Measurements from ENCODE around the gene BCAS2. TPM values are rescaled to one million over a fixed set of nuclear protein-coding genes. Genes with fewer than 3 reads are reported as not detected.

BCAS2 gene
- 10 to 100 TPM; 32.2 to 47.7 (median 40.2) TPM for total RNA-seq
- polyA plus RNA-seq, result 10 to 100 TPM; 32.1 to 36.4 TPM
- long read RNA-seq, donor 1, transcript BCAS2-201 (7 exons, 1,299 nt), result major isoform, 81 of 89 reads
- long read RNA-seq, donor 1, partial matches to known transcripts, result 0 of 89 reads
- long read RNA-seq, donor 1, other reads (novel, unspliced or antisense), result 4 of 89 reads
- long read RNA-seq, donor 2, transcript BCAS2-201 (7 exons, 1,299 nt), result major isoform, 24 of 28 reads
- long read RNA-seq, donor 2, partial matches to known transcripts, result 0 of 28 reads
- long read RNA-seq, donor 2, other reads (novel, unspliced or antisense), result 0 of 28 reads
- long read RNA-seq, donor 3, transcript BCAS2-201 (7 exons, 1,299 nt), result major isoform, 26 of 33 reads
- long read RNA-seq, donor 3, partial matches to known transcripts, result 1 of 33 reads
- long read RNA-seq, donor 3, other reads (novel, unspliced or antisense), result 3 of 33 reads

DNA sequence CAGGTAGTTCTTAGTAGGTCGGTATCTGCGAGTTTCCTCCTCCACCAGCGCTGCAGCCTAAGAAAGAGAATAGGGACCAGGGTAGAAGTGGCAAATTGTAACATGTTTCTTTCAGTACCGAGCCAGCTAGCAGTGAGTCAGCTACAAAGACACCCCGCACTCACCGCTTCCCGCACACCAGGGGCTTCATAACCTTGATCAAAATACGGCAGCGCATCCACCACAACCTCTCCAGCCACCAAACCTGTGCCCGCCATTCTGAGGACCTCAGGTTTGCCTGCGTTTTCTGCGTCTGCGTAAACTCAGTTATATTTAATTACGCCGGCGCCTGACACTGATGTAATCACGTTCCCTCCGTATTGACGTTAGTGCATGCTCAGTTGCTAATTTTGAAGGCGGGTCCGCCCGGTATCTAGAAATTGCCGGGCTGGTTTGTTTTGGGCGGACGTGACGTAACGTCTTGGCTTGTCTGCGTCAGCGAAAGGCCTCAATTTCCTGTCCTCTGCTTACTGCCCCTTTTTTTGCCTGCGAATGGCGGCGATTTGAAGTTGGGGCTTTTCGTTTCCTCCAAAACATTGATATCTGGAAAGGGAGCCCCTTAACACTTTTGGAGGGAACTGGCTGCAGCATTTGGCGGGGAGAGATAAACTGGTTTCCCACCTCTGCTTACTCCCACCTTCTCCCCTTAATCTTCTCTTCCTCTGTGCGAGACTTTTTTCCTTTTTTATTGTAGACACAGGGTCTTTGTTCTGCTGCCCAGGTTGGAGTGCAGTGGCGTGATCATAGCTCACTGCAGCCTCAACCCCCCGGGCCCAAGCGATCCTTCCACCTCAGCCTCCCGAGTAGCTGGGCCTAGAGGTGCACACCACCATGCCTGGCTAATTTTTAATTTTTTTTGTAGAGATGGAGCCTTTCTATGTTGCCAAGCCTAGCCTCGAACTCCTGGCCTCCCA is at the start of gene BCAS2:
TSS of gene BCAS2 (minus strand) at position 281 of the 953 bp plus-strand sequence. CDS start at position 257, 24 bp downstream.
- TF ChIP-seq, protein P1, sequence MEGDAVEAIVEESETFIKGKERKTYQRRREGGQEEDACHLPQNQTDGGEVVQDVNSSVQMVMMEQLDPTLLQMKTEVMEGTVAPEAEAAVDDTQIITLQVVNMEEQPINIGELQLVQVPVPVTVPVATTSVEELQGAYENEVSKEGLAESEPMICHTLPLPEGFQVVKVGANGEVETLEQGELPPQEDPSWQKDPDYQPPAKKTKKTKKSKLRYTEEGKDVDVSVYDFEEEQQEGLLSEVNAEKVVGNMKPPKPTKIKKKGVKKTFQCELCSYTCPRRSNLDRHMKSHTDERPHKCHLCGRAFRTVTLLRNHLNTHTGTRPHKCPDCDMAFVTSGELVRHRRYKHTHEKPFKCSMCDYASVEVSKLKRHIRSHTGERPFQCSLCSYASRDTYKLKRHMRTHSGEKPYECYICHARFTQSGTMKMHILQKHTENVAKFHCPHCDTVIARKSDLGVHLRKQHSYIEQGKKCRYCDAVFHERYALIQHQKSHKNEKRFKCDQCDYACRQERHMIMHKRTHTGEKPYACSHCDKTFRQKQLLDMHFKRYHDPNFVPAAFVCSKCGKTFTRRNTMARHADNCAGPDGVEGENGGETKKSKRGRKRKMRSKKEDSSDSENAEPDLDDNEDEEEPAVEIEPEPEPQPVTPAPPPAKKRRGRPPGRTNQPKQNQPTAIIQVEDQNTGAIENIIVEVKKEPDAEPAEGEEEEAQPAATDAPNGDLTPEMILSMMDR (IDR thresholded peaks at IDR 0.05), result no peak
- TF ChIP-seq EP300 (IDR thresholded peaks at IDR 0.05) (peak; percentile 52), POLR2A (IDR thresholded peaks at IDR 0.05) (peak; percentile 93)
- Histone ChIP-seq H3K4me3 (peak within 1 kb of the TSS; percentile 77), H3K36me3 (no peaks in the 10 kb centered on the region), H3K27ac (peak within 1 kb of the TSS; percentile 68 to 90), H3K4me1 (ENCODE audit: insufficient read depth) (peaks cover 5% of the 10 kb centered on the region), H3K27me3 (no peaks in the 10 kb centered on the region), H3K9me3 (no peaks in the 10 kb centered on the region)
- intact Hi-C loops (cut with DNase I), result no loop called here
- peak; percentile 96 to 98 (median 97) for DNase-seq
- 5 to 7% (median 6%) methylated on average over 40 of the region's 40 CpGs for WGBS, 3 donors

DNA sequence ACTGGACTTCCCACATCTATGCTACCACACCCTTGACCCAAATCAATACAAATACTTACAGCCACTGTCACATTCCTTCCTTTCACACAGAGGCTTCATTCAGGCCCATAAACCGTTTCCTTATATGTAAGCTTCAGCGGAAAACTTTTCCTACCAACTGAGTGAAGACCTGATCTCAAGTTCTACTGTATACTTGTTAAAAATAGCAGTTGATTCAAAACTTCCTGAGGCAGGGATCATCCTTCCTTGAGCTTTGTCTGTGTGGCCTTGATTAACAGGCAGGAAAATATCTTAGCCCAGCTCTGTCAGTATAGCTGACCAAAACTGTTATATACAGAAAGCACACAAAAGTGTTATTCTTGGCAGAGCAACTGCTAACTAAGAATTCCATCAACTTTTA is 45.7 kb upstream of the BCAS2 start:
- H3K27ac ChIP-seq, result no peak overlapping the region
- 39 to 72% (median 69%) methylated on average over 2 of the region's 2 CpGs for WGBS, 3 donors
- no peaks in the 10 kb centered on the region for H3K9me3 ChIP-seq
- intact Hi-C loops (cut with DNase I), result no loop called here
- H3K4me1 ChIP-seq (ENCODE audit: insufficient read depth), result no peaks in the 10 kb centered on the region
- H3K27me3 ChIP-seq, result no peaks in the 10 kb centered on the region
- no peak for TF ChIP-seq EP300 (IDR thresholded peaks at IDR 0.05)
- TF ChIP-seq POLR2A (IDR thresholded peaks at IDR 0.05), result no peak
- TF ChIP-seq, protein P1 (IDR thresholded peaks at IDR 0.05), result no peak
- no peaks in the 10 kb centered on the region for H3K36me3 ChIP-seq
- DNase-seq, result no peak
- H3K4me3 ChIP-seq, result no peak overlapping the region

DNA sequence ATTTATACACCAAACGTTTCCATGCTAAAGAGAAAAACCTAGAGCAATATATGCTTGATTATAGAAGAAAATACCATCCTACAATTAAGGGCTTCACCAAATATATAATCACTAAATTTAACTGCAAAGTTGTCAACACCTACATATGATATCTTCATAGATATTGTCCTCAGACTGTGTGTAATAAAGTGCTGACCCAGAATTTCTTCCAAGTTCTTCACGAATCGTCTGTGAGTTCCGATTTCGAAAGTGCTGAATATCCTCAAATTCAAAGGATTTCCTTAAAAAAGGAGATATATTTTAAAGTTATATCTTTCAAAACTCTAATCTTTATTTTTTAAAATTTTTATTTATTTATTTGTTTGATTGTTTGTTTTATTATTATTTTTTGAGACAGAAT is 41.9 kb upstream of the BCAS2 start:
- Histone ChIP-seq H3K4me1 (ENCODE audit: insufficient read depth) (no peaks in the 10 kb centered on the region), H3K27ac (no peak overlapping the region), H3K9me3 (no peaks in the 10 kb centered on the region), H3K4me3 (no peak overlapping the region), H3K36me3 (no peaks in the 10 kb centered on the region), H3K27me3 (no peaks in the 10 kb centered on the region)
- intact Hi-C loops (cut with DNase I), result no loop called here
- no peak for DNase-seq
- WGBS, 3 donors, result 95 to 97% (median 96%) methylated on average over 5 of the region's 5 CpGs
- TF ChIP-seq EP300 (IDR thresholded peaks at IDR 0.05) (no peak), POLR2A (IDR thresholded peaks at IDR 0.05) (no peak)
- TF ChIP-seq, protein P1 (IDR thresholded peaks at IDR 0.05), result no peak

DNA sequence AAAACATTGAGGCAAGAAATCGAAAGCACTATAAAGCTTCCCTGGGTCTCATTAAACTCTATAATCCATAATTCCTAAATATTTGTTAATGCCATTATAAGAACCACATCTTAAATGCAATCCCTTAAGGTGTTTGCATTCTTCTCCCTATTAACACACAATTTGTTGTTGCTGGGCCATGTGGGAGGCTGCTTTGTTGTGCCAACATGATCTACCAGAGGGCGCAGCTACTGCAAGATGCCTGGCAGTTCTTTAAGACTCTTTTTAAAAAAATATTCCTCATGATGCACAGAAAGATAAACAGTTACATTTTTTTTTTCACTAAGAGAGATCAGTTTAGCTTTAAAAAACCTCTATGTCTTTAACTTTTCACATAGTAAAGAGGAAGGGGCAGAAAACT is 39.0 kb upstream of the BCAS2 start:
- no peaks in the 10 kb centered on the region for H3K36me3 ChIP-seq
- no peak overlapping the region for H3K27ac ChIP-seq
- no peaks in the 10 kb centered on the region for H3K4me1 ChIP-seq (ENCODE audit: insufficient read depth)
- DNase-seq, result no peak
- no peaks in the 10 kb centered on the region for H3K9me3 ChIP-seq
- no peak overlapping the region for H3K4me3 ChIP-seq
- TF ChIP-seq EP300 (IDR thresholded peaks at IDR 0.05) (no peak), POLR2A (IDR thresholded peaks at IDR 0.05) (no peak)
- TF ChIP-seq, protein P1 (IDR thresholded peaks at IDR 0.05), result no peak
- intact Hi-C loops (cut with DNase I), result no loop called here
- no peaks in the 10 kb centered on the region for H3K27me3 ChIP-seq
- whole genome bisulfite sequencing, 3 donors, result 88% methylated on average over 2 of the region's 2 CpGs
